Testis (tissue), 3 donors: Measurements from ENCODE around the gene MRPL48. TPM values are rescaled to one million over a fixed set of nuclear protein-coding genes. Genes with fewer than 3 reads are reported as not detected.
"Not testable (repeated sequence)": the region's sequence is repeated elsewhere in the genome, so short reads cannot be mapped to it uniquely, and the experiment has no call there.

Source experiments
- DNase-seq: peaks from one replicate; pipeline ENCODE4 v3.0.0-alpha.2; 2019
- H3K27ac ChIP-seq, 2 donors: fragments of 200-600 bp; sonication (generic); one replicate each; pipeline ENCODE4 v1.5.1; 2019
- H3K27me3 ChIP-seq: fragments of 200-600 bp; sonication (generic); one replicate; pipeline ENCODE4 v1.5.1; 2019
- H3K36me3 ChIP-seq: fragments of 200-600 bp; sonication (generic); one replicate; pipeline ENCODE4 v1.5.1; 2017; ENCODE audit warnings: low read depth; ENCODE audit errors: missing control alignments
- H3K4me1 ChIP-seq: fragments of 200-600 bp; sonication (generic); one replicate; pipeline ENCODE4 v1.5.1; 2019
- H3K4me3 ChIP-seq, 2 donors: fragments of 200-600 bp; sonication (generic); one replicate each; pipeline ENCODE4 v1.5.1; 2017 to 2019
- H3K9me3 ChIP-seq: fragments of 200-600 bp; sonication (generic); one replicate; pipeline ENCODE4 v1.5.1; 2017
- CTCF ChIP-seq, 3 experiments: fragments of 450-650 bp in 2 of 3; fragments of 200-600 bp in 1 of 3; sonication (generic) in 1 of 3; IDR thresholded peaks; one replicate each; pipeline ENCODE4 v1.5.1; 2016 to 2019; ENCODE audit warnings: antibody characterized with exemption in 3 of 3, mild to moderate bottlenecking in 2 of 3, moderate library complexity in 1 of 3
- POLR2A ChIP-seq: fragments of 450-650 bp; IDR thresholded peaks from one replicate; pipeline ENCODE4 v1.6.1; 2017; ENCODE audit warnings: antibody characterized with exemption, mild to moderate bottlenecking, moderate library complexity
- WGBS, 2 donors: methylation state at CpG; one replicate each; pipeline ENCODE4 v1.1.5; 2018; 5-methylcytosine and 5-hydroxymethylcytosine counted together
- intact Hi-C: fragments of 100-400 bp; cut with DNase I; formaldehyde crosslinking; loops from one replicate; pipeline ENCODE4 v1.15.1; 2023; ENCODE audit warnings: low total_unique reads
- polyA plus RNA-seq: library from polyadenylated mRNA; stranded (reverse); fragments of 350-450 nt; fragmentation: Illumina TruSeq; extraction: RNeasy Lipid Tissue Mini Kit (QIAGEN cat#74804); gene quantifications from one replicate; pipeline ENCODE4 v1.2.3, GENCODE V29; 2014; ENCODE audit warnings: low read depth, low replicate concordance; ENCODE audit not compliant: insufficient read depth
- total RNA-seq, 2 donors: library from RNA; depleted of rRNA; stranded (reverse); fragments of >200 nt; gene quantifications; one replicate each; pipeline ENCODE4 v1.2.3, GENCODE V29; 2016

MRPL48 gene
- total and polyA plus RNA-seq, 3 donors from 2014 or later, result 9.1 to 16.9 (median 10.7) TPM

GRCh38 chr11:73876424-73877310 is 89.0 kb downstream of the MRPL48 start, which contains the start of the genes COA4 and PAAF1:
TSS of gene COA4 (minus strand) at chr11:73876846. CDS start at chr11:73873378, 3,468 bp downstream.
TSS of gene PAAF1 (plus strand) at chr11:73876999. CDS start at chr11:73877022, 23 bp downstream.
- Histone ChIP-seq H3K36me3 (no peaks in the 10 kb centered on the region), H3K27ac (peak within 1 kb of the TSS; percentile 76 to 88), H3K4me3 (peak within 1 kb of the TSS; percentile 74 to 76), H3K9me3 (no peaks in the 10 kb centered on the region), H3K27me3 (no peaks in the 10 kb centered on the region), H3K4me1 (peaks cover 11% of the 10 kb centered on the region)
- TF ChIP-seq CTCF (IDR thresholded peaks at IDR 0.05) (no peak), POLR2A (no peak)
- 0% methylated on average over 45 to 57 of the region's 57 CpGs for WGBS, 2 donors
- peak; percentile 97 for DNase-seq
- intact Hi-C loops, result no loop called here

- 59 to 63% methylated on average over 1 of the region's 1 CpG for WGBS, 2 donors
- H3K27me3 ChIP-seq, result no peaks in the 10 kb centered on the region
- H3K4me1 ChIP-seq, result peaks cover 11% of the 10 kb centered on the region
- intact Hi-C loops, result no loop called here
- H3K9me3 ChIP-seq, result no peaks in the 10 kb centered on the region
- H3K4me3 ChIP-seq, result no peak overlapping the region
- H3K27ac ChIP-seq, result no peak overlapping the region
- no peaks in the 10 kb centered on the region for H3K36me3 ChIP-seq
- TF ChIP-seq POLR2A (no peak), CTCF (IDR thresholded peaks at IDR 0.05) (no peak)
- no peak for DNase-seq
Measured at GRCh38 chr11:73878771-73879170, 91.1 kb downstream of the MRPL48 start.

- DNase-seq, H3K4me1 ChIP-seq, H3K36me3 ChIP-seq, H3K27ac ChIP-seq, H3K27me3 ChIP-seq, intact Hi-C loops, H3K4me3 ChIP-seq, H3K9me3 ChIP-seq: not testable (repeated sequence)
- whole genome bisulfite sequencing, 2 donors, result 83 to 89% methylated on average over 10 of the region's 10 CpGs
Measured at GRCh38 chr11:73880449-73880848, 92.8 kb downstream of the MRPL48 start.

GRCh38 chr11:73883856-73884255 is 96.2 kb downstream of the MRPL48 start:
- Histone ChIP-seq H3K27me3 (no peaks in the 10 kb centered on the region), H3K4me3 (no peak overlapping the region), H3K27ac (no peak overlapping the region), H3K9me3 (no peaks in the 10 kb centered on the region), H3K4me1 (no peaks in the 10 kb centered on the region), H3K36me3 (no peaks in the 10 kb centered on the region)
- TF ChIP-seq POLR2A (no peak), CTCF (IDR thresholded peaks at IDR 0.05) (no peak)
- intact Hi-C loops, result no loop called here
- DNase-seq, result no peak
- 81 to 90% methylated on average over 2 of the region's 2 CpGs for WGBS, 2 donors

GRCh38 chr11:73888244-73888643 is 100.6 kb downstream of the MRPL48 start:
- WGBS, 2 donors, result 93 to 94% methylated on average over 3 of the region's 3 CpGs
- DNase-seq, result no peak
- no peaks in the 10 kb centered on the region for H3K9me3 ChIP-seq
- TF ChIP-seq POLR2A, result no peak
- no peak for TF ChIP-seq CTCF (IDR thresholded peaks at IDR 0.05)
- H3K4me1 ChIP-seq, result no peaks in the 10 kb centered on the region
- H3K27me3 ChIP-seq, result no peaks in the 10 kb centered on the region
- intact Hi-C loops, result no loop called here
- H3K4me3 ChIP-seq, result no peak overlapping the region
- no peaks in the 10 kb centered on the region for H3K36me3 ChIP-seq
- H3K27ac ChIP-seq, result no peak overlapping the region
